GM12874 (cell line): ENCODE results near the gene FRY.

Experiments used
- CTCF ChIP-seq: IDR thresholded peaks from 2 replicates; pipeline ENCODE4 v1.5.1; 2011; ENCODE audit warnings: low read depth, mild to moderate bottlenecking, control low read depth, low read length, moderate library complexity; ENCODE audit not compliant: insufficient read depth

The FRY gene

DNA sequence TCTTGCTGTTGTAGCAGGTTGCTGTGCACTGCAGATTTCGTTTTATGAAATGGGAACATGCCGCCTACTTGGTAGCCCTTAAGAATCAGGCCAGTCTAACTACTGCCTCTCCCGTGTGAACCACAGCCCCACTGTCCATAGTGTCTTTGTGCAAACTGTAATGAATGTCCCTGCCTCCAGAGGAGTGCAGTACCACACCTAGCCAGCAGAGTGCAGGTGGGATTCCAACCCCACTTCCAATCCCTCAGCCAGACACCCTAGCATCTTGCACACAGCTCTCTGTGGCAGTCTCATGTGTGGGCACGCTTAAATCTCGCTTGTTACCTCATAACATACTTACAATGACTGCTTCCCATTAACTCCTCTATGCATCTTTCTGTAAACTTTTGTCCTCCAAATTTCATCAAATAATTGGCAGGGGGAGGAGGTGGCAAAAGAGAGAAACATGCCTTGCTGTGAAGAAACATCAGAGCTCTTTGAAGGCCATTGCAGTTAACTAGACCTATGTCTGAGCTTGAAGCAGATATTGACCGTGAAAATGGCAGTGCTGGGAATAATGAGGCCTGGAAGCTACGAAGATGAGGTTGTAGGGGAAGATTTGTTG is 236.4 kb downstream of the FRY start:
- TF ChIP-seq CTCF: peak; percentile 87

DNA sequence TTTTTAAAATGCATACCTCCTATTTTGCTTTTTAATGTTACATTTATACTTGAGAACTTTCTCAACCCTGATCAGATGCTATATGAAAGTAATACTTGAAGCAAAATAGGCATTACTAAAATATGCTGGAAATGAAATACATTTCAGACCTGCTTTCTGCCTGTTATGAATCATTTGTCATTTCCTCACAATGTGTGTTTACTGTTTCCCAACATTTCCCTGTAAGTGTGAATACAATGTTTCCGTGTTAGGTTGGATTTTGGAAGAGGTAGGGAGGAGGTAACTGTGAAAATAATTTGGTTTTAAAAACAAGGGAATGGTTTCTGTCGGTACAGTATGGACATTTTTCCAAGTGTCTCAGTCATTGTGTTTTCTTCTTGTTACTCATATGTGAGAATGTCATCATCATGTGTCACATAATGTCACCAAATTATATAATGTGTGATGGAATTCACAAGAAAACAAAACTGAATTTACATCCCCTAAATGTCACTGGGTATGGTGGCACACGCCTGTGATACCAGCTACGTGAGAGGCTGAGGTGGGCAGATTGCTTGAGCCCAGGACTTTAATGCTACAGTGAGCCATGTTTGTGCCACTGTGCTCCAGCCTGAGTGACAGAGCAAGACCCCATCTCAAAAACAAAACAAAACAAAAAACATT is 240.6 kb downstream of the FRY start:
- no peak for TF ChIP-seq CTCF

- TF ChIP-seq CTCF: no peak
These were observed 246.3 kb downstream of the FRY start for GRCh38 chr13:32277839-32278238.

GRCh38 chr13:32278426-32278825 is 246.9 kb downstream of the FRY start:
- TF ChIP-seq CTCF: no peak

- no peak for TF ChIP-seq CTCF
These were observed 249.5 kb downstream of the FRY start for GRCh38 chr13:32281096-32281495.

DNA sequence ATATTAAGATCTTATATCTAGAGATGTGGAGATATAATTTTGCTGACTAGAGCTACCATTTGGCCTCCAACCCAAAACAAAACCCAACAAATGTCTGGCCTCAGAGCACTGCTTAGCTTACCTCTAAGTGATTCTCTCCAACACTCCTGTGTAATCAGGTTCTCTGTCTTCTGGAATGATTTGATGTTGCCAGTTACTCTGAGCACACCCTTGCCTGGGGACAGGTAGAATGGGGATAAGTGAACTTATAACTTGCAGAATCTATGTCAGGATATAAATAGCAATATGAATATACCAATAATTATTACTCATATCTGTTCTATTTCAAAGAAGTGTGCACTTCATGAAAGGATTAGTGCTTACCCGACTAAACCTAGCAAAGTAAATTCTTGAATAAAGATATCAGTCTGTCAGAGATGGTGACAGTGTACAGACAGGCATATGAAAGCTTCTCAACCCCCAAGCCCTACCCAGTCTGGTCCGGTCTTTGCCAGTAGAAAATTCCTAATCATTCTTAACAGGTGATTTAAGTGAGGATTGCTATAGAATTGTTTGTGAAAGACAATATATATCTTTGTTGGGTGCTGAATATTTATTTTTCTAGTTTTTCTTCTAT is 250.6 kb downstream of the FRY start:
- no peak for TF ChIP-seq CTCF

GRCh38 chr13:32284927-32285632 is 253.5 kb downstream of the FRY start:
- TF ChIP-seq CTCF: no peak
